Memory B cell (primary cell): ENCODE data around the gene GALNS.

Source experiments
- ATAC-seq: fragments of 150-1000 bp; cut with Tn5 transposase; 2 replicates; pipeline ENCODE4 v1.10.0; 2021; ENCODE audit warnings: low read depth, mild to moderate bottlenecking, moderate library complexity
- DNase-seq, 2 donors: peaks; one replicate each; pipeline ENCODE4 v3.0.0; 2022; ENCODE audit warnings: low spot score in 2 of 2
- H3K27ac Mint-ChIP-seq: one replicate; pipeline ENCODE4 v1.8.0; 2022; ENCODE audit warnings: mild to moderate bottlenecking, moderate library complexity, mixed read lengths
- H3K27me3 Mint-ChIP-seq: one replicate; pipeline ENCODE4 v1.8.0; 2022; ENCODE audit warnings: mixed read lengths
- H3K36me3 Mint-ChIP-seq: one replicate; pipeline ENCODE4 v1.8.0; 2022; ENCODE audit warnings: mild to moderate bottlenecking, mixed read lengths
- H3K4me1 Mint-ChIP-seq: one replicate; pipeline ENCODE4 v1.8.0; 2022; ENCODE audit warnings: mixed read lengths
- H3K4me3 Mint-ChIP-seq: one replicate; pipeline ENCODE4 v1.8.0; 2022; ENCODE audit warnings: mild to moderate bottlenecking, moderate library complexity, mixed read lengths
- H3K9me3 Mint-ChIP-seq: one replicate; pipeline ENCODE4 v1.8.0; 2022; ENCODE audit warnings: mixed read lengths

The GALNS gene

DNA sequence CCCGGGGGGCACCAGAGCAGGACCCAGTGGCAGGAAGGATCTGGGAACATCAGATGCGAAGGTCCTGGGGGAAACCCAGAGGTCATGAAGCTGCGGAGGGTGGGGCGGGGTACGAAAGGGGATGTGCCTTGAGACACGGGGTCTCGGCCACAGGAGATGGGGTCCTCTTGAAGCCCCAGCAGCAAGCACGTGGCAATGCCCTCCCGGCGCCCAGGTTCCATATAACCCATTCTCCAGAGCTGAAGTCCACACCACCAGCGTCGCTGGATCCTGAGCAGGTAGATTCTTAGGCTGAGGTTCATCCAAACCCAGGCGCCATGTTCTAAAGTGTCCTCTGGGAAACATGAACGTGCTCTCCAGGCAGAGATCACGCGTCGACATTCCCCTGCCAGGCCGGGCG, 92.7 kb downstream of the GALNS start:
- DNase-seq, result no peak
- peaks cover 1% of the 10 kb centered on the region for H3K36me3 Mint-ChIP-seq
- H3K4me3 Mint-ChIP-seq, result no peak overlapping the region
- no peak overlapping the region for H3K27ac Mint-ChIP-seq
- H3K27me3 Mint-ChIP-seq, result no peaks in the 10 kb centered on the region
- H3K4me1 Mint-ChIP-seq, result peaks cover 22% of the 10 kb centered on the region
- H3K9me3 Mint-ChIP-seq, result no peaks in the 10 kb centered on the region
- no peak for ATAC-seq
